T1000 (cell line): Measurements from ENCODE around the gene MOGAT3.

Source experiments
- DNase-seq: peaks from one replicate; lab custom pipeline; 2025; ENCODE audit warnings: mixed read lengths; lab: John Stamatoyannopoulos, UW

MOGAT3 gene

GRCh38 chr7:101233907-101234547 is 33.2 kb upstream of the MOGAT3 start:
- no peak for DNase-seq

- DNase-seq: no peak
Measured at GRCh38 chr7:101232141-101232850, 31.5 kb upstream of the MOGAT3 start.

- DNase-seq: no peak
Measured at GRCh38 chr7:101231644-101232043, 30.8 kb upstream of the MOGAT3 start.

GRCh38 chr7:101226721-101227120 is 25.9 kb upstream of the MOGAT3 start:
- DNase-seq: no peak

GRCh38 chr7:101225650-101226049 is 24.8 kb upstream of the MOGAT3 start:
- DNase-seq: no peak

GRCh38 chr7:101223528-101223927 is 22.7 kb upstream of the MOGAT3 start:
- no peak for DNase-seq

- no peak for DNase-seq
Measured at GRCh38 chr7:101222275-101222830, 21.5 kb upstream of the MOGAT3 start.

GRCh38 chr7:101220295-101220694 is 19.5 kb upstream of the MOGAT3 start:
- DNase-seq: no peak

GRCh38 chr7:101218236-101219125 is 17.6 kb upstream of the MOGAT3 start:
- DNase-seq: no peak

GRCh38 chr7:101217388-101218235 is 16.8 kb upstream of the MOGAT3 start, which contains the start of the genes PLOD3 and ZNHIT1:
TSS of gene PLOD3 (minus strand) at chr7:101217581. CDS start at chr7:101217274, 307 bp downstream.
TSS of gene ZNHIT1 (plus strand) at chr7:101218165. CDS start at chr7:101218196, 31 bp downstream.
- DNase-seq: peak; percentile 84

- DNase-seq: no peak
Measured at GRCh38 chr7:101216860-101217387, 16.1 kb upstream of the MOGAT3 start.

GRCh38 chr7:101216001-101216859 is 15.4 kb upstream of the MOGAT3 start:
- no peak for DNase-seq

GRCh38 chr7:101212014-101212413 is 11.2 kb upstream of the MOGAT3 start:
- DNase-seq: no peak

- no peak for DNase-seq
Measured at GRCh38 chr7:101211501-101211900, 10.7 kb upstream of the MOGAT3 start.

GRCh38 chr7:101210143-101210542 is 9.3 kb upstream of the MOGAT3 start:
- DNase-seq: no peak

GRCh38 chr7:101208794-101209193 is 8.0 kb upstream of the MOGAT3 start:
- DNase-seq: no peak

- DNase-seq: no peak
Measured at GRCh38 chr7:101207459-101207858, 6.6 kb upstream of the MOGAT3 start.

- no peak for DNase-seq
Measured at GRCh38 chr7:101206665-101207042, 5.8 kb upstream of the MOGAT3 start.

- no peak for DNase-seq
Measured at GRCh38 chr7:101205901-101206664, 5.2 kb upstream of the MOGAT3 start.
